ENCODE measurements around the gene CADM1.

DNA sequence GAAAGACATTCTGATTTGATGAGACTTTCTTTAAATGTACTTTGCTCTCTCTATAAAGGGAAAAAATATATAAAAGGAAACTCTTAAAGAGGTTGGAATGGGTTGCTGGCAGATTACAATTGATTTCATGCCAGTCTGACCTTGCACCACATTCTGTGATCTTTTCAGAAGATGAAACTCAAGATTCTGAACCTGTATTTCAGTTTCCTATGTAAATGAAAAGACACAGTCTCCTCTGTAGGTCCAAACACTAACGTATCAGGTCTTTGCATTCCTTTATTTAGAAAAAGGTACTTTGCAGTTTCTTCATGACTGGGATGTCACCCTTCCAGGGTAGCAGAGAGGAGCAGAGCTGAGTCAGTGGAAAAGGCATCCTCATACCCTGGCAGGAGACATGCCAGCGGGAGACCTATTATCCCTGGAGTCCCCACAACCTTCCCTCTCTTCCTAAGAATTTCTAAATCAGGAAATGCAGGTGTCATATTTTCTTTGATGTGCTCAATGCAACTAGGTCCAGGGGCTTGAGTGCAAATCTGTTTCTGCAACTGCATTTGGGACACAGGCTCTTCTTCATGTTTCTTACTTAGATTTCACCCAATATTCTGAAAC lies 282.6 kb downstream of the CADM1 start:
- TF ChIP-seq RAD21 (IDR thresholded peaks at IDR 0.05; ENCODE audit: low read depth) (no peak), CTCF (IDR thresholded peaks at IDR 0.05 in 2 of 3, conservative IDR thresholded peaks at IDR 0.05 in 1 of 3; ENCODE audit: borderline replicate concordance in 1 of 3, insufficient read depth in 1 of 3, low read depth in 2 of 3, low read length in 2 of 3) (no peak), POLR2AphosphoS5 (IDR thresholded peaks at IDR 0.05; ENCODE audit: low read depth, low read length) (no peak), EGR1 (IDR thresholded peaks at IDR 0.05; ENCODE audit: low read depth) (no peak), YY1 (IDR thresholded peaks at IDR 0.05; ENCODE audit: extremely low read depth, insufficient replicate concordance, low read depth, low read length) (no peak), SIN3A (IDR thresholded peaks at IDR 0.05; ENCODE audit: low read depth) (no peak), EZH2 (IDR thresholded peaks at IDR 0.05) (no peak)

All from HCT116 (cell line).